ENCODE data around the gene MTHFD1L.
A peak's percentile ranks its signal among the peaks of the same experiment; 100 is the strongest.

MTHFD1L gene

GRCh38 chr6:150866147-150866990, 867 bp downstream of the MTHFD1L start:
- DNase-seq: peak; percentile 65 to 95 (median 95)

GRCh38 chr6:150866991-150867501, 1.5 kb downstream of the MTHFD1L start:
- DNase-seq: peak in 2 of 3 experiments; percentile 55 to 75

- DNase-seq: no peak
These were observed 3.3 kb downstream of the MTHFD1L start for GRCh38 chr6:150868759-150869158.

- no peak for DNase-seq
These were observed 8.7 kb downstream of the MTHFD1L start for GRCh38 chr6:150874179-150874578.

- DNase-seq: no peak
These were observed 10.3 kb downstream of the MTHFD1L start for GRCh38 chr6:150875841-150876240.

- no peak for DNase-seq
These were observed 11.1 kb downstream of the MTHFD1L start for GRCh38 chr6:150876598-150876997.

GRCh38 chr6:150877928-150878327, 12.4 kb downstream of the MTHFD1L start:
- no peak for DNase-seq

GRCh38 chr6:150878347-150879213, 13.1 kb downstream of the MTHFD1L start:
- DNase-seq: no peak

- peak in 1 of 3 experiments; percentile 17 for DNase-seq
These were observed 14.8 kb downstream of the MTHFD1L start for GRCh38 chr6:150880336-150880735.

- peak in 2 of 3 experiments; percentile 16 to 47 for DNase-seq
These were observed 16.5 kb downstream of the MTHFD1L start for GRCh38 chr6:150881911-150882481.

- DNase-seq: no peak
These were observed 18.0 kb downstream of the MTHFD1L start for GRCh38 chr6:150883521-150883920.

GRCh38 chr6:150886155-150886554, 20.7 kb downstream of the MTHFD1L start:
- no peak for DNase-seq

- peak in 1 of 3 experiments; percentile 21 for DNase-seq
These were observed 22.6 kb downstream of the MTHFD1L start for GRCh38 chr6:150887978-150888563.

- DNase-seq: no peak
These were observed 24.8 kb downstream of the MTHFD1L start for GRCh38 chr6:150890346-150890745.

- peak; percentile 73 to 92 (median 86) for DNase-seq
These were observed 26.5 kb downstream of the MTHFD1L start for GRCh38 chr6:150891888-150892485.

GRCh38 chr6:150894191-150894744, 28.8 kb downstream of the MTHFD1L start:
- no peak for DNase-seq

GRCh38 chr6:150894935-150895552, 29.5 kb downstream of the MTHFD1L start:
- peak; percentile 25 to 85 (median 68) for DNase-seq

GRCh38 chr6:150895928-150896632, 30.6 kb downstream of the MTHFD1L start:
- DNase-seq: no peak

- DNase-seq: no peak
These were observed 32.0 kb downstream of the MTHFD1L start for GRCh38 chr6:150897400-150897943.

GRCh38 chr6:150898399-150899170, 33.1 kb downstream of the MTHFD1L start:
- no peak for DNase-seq
